SK-N-SH (cell line): ENCODE measurements around the gene PPP4R3C. TPM values are rescaled to one million over a fixed set of nuclear protein-coding genes. Genes with fewer than 3 reads are reported as not detected.

Experiments
- CTCF ChIA-PET: fragments of 300-600, 350-600 bp; formaldehyde crosslinking; extraction: SDS; loops from one replicate; lab custom pipeline; 2021; lab: Yijun Ruan, JAX
- POLR2A ChIA-PET: fragments of 350-600 bp; sonication (Branson Sonifier 250); formaldehyde crosslinking; extraction: SDS; loops from one replicate; lab custom pipeline; 2020; ENCODE audit warnings: antibody characterized with exemption, inconsistent platforms; lab: Yijun Ruan, JAX
- DNase-seq: peaks from one replicate; pipeline ENCODE4 v3.0.0; 2012
- H2AFZ ChIP-seq: fragments of 200-600 bp; sonication (generic); 2 replicates; pipeline ENCODE4 v1.8.1; 2016; ENCODE audit warnings: antibody characterized with exemption, mild to moderate bottlenecking, low read depth
- H3F3A ChIP-seq: fragments of 200-600 bp; sonication (generic); replicated peaks from 2 replicates; pipeline ENCODE3; 2016; ENCODE audit warnings: antibody characterized with exemption, mild to moderate bottlenecking; ENCODE audit not compliant: insufficient read depth
- H3K27ac ChIP-seq, 2 experiments: fragments of 200-500 bp in 1 of 2; fragments of 200-600 bp in 1 of 2; sonication (Bioruptor generic) in 1 of 2; sonication (generic), shearing (Covaris generic) in 1 of 2; 2 replicates each; pipeline versions ENCODE4 v1.5.1 to v1.6.1; 2014 to 2016; ENCODE audit warnings: low read depth in 2 of 2, inconsistent platforms in 1 of 2, low read length in 1 of 2, mild to moderate bottlenecking in 1 of 2, mixed read lengths in 1 of 2
- H3K27me3 ChIP-seq: fragments of 200-600 bp; sonication (generic), shearing (Covaris generic); 2 replicates; pipeline ENCODE4 v1.6.1; 2016; ENCODE audit warnings: mixed run types; ENCODE audit not compliant: insufficient read depth
- H3K36me3 ChIP-seq, 2 experiments: fragments of 200-500 bp in 1 of 2; fragments of 200-600 bp in 1 of 2; sonication (Bioruptor generic) in 1 of 2; sonication (generic) in 1 of 2; replicated peaks in 1 of 2; 2 replicates each; pipeline versions ENCODE3 to v1.5.1; 2014 to 2016; ENCODE audit warnings: low read length in 1 of 2, mild to moderate bottlenecking in 1 of 2; ENCODE audit not compliant: insufficient read depth in 2 of 2, control insufficient read depth in 1 of 2
- H3K4me1 ChIP-seq, 2 experiments: fragments of 200-500 bp in 1 of 2; fragments of 200-600 bp in 1 of 2; sonication (Bioruptor generic) in 1 of 2; sonication (generic), shearing (Covaris generic) in 1 of 2; 2 replicates each; pipeline versions ENCODE4 v1.5.1 to v1.6.1; 2014 to 2016; ENCODE audit warnings: low read depth in 1 of 2, low read length in 1 of 2, mixed run types in 1 of 2; ENCODE audit not compliant: insufficient read depth in 2 of 2, control insufficient read depth in 1 of 2
- H3K4me2 ChIP-seq: fragments of 200-600 bp; sonication (generic), shearing (Covaris generic); 2 replicates; pipeline ENCODE4 v1.6.1; 2017; ENCODE audit warnings: mixed run types
- H3K4me3 ChIP-seq, 2 experiments: fragments of 200-500 bp in 1 of 2; fragments of 200-600 bp in 1 of 2; sonication (Bioruptor generic) in 1 of 2; sonication (generic), shearing (Covaris generic) in 1 of 2; 2 replicates each; pipeline versions ENCODE4 v1.5.1 to v1.8.1; 2014 to 2016; ENCODE audit warnings: low read depth in 2 of 2, inconsistent platforms in 1 of 2, low read length in 1 of 2, mild to moderate bottlenecking in 1 of 2, mixed read lengths in 1 of 2, moderate library complexity in 1 of 2
- H3K79me2 ChIP-seq: fragments of 200-600 bp; sonication (generic); 2 replicates; pipeline ENCODE4 v1.8.1; 2017; ENCODE audit warnings: mild to moderate bottlenecking; ENCODE audit not compliant: insufficient read depth
- H3K9ac ChIP-seq: fragments of 200-600 bp; sonication (generic); 2 replicates; pipeline ENCODE4 v1.6.1; 2017; ENCODE audit warnings: mixed run types
- H3K9me2 ChIP-seq: fragments of 200-600 bp; sonication (generic); 2 replicates; pipeline ENCODE4 v1.6.1; 2017; ENCODE audit warnings: mixed run types
- H3K9me3 ChIP-seq: fragments of 200-600 bp; sonication (generic); 2 replicates; pipeline ENCODE4 v1.6.1; 2017; ENCODE audit warnings: mixed run types, mild to moderate bottlenecking, moderate library complexity
- H4K20me1 ChIP-seq: fragments of 200-600 bp; sonication (generic); 2 replicates; pipeline ENCODE4 v1.6.1; 2017; ENCODE audit warnings: mild to moderate bottlenecking, mixed run types; ENCODE audit not compliant: insufficient read depth
- CHD2 ChIP-seq: fragments of 150-350 bp; IDR thresholded peaks from 2 replicates; pipeline ENCODE4 v1.6.1; 2018; ENCODE audit warnings: low read length; ENCODE audit not compliant: partially characterized antibody
- EP300 ChIP-seq, 2 experiments: IDR thresholded peaks; 2 replicates each; pipeline versions ENCODE4 v1.4.0 to v1.6.1; 2012; ENCODE audit warnings: borderline replicate concordance in 1 of 2, low read depth in 1 of 2, low read length in 1 of 2
- POLR2AphosphoS5 ChIP-seq: IDR thresholded peaks from 2 replicates; pipeline ENCODE4 v1.6.1; 2012; ENCODE audit warnings: low read depth, low read length
- WGBS: methylation state at CpG from one replicate; pipeline ENCODE4 v1.1.6; 2017; ENCODE audit warnings: low lambda C conversion rate; 5-methylcytosine and 5-hydroxymethylcytosine counted together
- polyA plus RNA-seq, 3 experiments: library from polyadenylated mRNA; depleted of rRNA; stranded (reverse); fragments of >200 nt; gene quantifications; 2 replicates each; pipeline ENCODE4 v1.2.3, GENCODE V29; 2012
- TF ChIP-seq, protein P1 (sequence below): IDR thresholded peaks from 2 replicates; pipeline ENCODE4 v1.4.0; 2012; ENCODE audit warnings: low read depth

Gene PPP4R3C
- polyA plus RNA-seq, 1 of the 3 experiments (the other 2 are of a cell fraction), result 0.02 TPM

DNA sequence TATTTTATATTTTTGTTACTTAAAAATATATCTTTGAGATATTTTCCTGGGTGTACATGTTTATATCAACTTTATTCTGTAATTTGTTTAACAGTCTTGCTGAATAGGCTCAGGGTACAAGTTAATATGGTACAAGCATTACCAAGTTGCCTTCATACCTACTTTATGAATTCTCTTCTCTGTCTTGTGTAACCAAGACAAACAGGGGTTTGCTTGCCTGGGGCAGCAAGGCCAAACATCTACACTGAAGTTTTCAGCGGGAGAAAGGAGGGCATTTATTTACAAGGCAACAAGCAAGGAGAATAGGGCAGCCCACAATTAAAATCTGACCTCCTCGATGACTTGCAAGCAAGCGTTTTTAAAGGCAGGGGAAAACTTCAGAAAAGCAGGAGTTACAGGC is 24.2 kb downstream of the PPP4R3C start:
- DNase-seq, result no peak
- Histone ChIP-seq H3K79me2 (no peaks in the 10 kb centered on the region), H3K27ac (no peak overlapping the region), H2AFZ (no peak overlapping the region), H3K4me1 (no peaks in the 10 kb centered on the region), H3K9me3 (no peaks in the 10 kb centered on the region), H3K27me3 (peaks cover 4% of the 10 kb centered on the region), H3F3A (no peaks in the 10 kb centered on the region), H3K4me3 (no peak overlapping the region), H3K4me2 (no peak overlapping the region), H3K36me3 (no peaks in the 10 kb centered on the region), H3K9me2 (no peaks in the 10 kb centered on the region), H3K9ac (no peak overlapping the region)
- 1% methylated on average over 3 of the region's 3 CpGs for WGBS
- POLR2A ChIA-PET, result no interaction called here
- CTCF ChIA-PET, result no interaction called here
- no peak for TF ChIP-seq CHD2
- TF ChIP-seq, all 33 proteins: peak for 0
- H4K20me1 ChIP-seq, result no peaks in the 10 kb centered on the region

GRCh38 chrX:27435031-27435430 is 28.1 kb downstream of the PPP4R3C start:
- ChIA-PET CTCF (no interaction called here), POLR2A (no interaction called here)
- no peaks in the 10 kb centered on the region for H3K9me2 ChIP-seq
- H3F3A ChIP-seq, result no peaks in the 10 kb centered on the region
- H3K4me1 ChIP-seq, result no peaks in the 10 kb centered on the region
- H3K4me3 ChIP-seq, result no peak overlapping the region
- peaks cover 4% of the 10 kb centered on the region for H3K27me3 ChIP-seq
- no peak overlapping the region for H3K27ac ChIP-seq
- H3K4me2 ChIP-seq, result no peak overlapping the region
- H2AFZ ChIP-seq, result no peak overlapping the region
- no peak for DNase-seq
- no peaks in the 10 kb centered on the region for H3K36me3 ChIP-seq
- no peaks in the 10 kb centered on the region for H3K79me2 ChIP-seq
- TF ChIP-seq, protein P1, sequence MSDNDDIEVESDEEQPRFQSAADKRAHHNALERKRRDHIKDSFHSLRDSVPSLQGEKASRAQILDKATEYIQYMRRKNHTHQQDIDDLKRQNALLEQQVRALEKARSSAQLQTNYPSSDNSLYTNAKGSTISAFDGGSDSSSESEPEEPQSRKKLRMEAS, result no peak
- TF ChIP-seq EP300 (IDR thresholded peaks at IDR 0.05; ENCODE audit: borderline replicate concordance in 1 of 2, low read depth in 1 of 2, low read length in 1 of 2), result no peak
- no peak for TF ChIP-seq POLR2AphosphoS5
- TF ChIP-seq, all 33 proteins: peak for 0
- no peaks in the 10 kb centered on the region for H3K9me3 ChIP-seq
- no peaks in the 10 kb centered on the region for H4K20me1 ChIP-seq
- H3K9ac ChIP-seq, result no peak overlapping the region

Other genes with a start within 250 kb of the PPP4R3C start
- gene DCAF8L2, start 127.0 kb upstream of the PPP4R3C start, polyA plus RNA-seq (2012; rRNA removed), result 0.33 and 0.36 TPM in 2 replicates